Stomach (tissue), 4 donors: ENCODE results near the gene NUDT1.

Experiments used
- POLR2A ChIP-seq, 4 donors: fragments of 450-650 bp; IDR thresholded peaks; one replicate each; pipeline ENCODE4 v1.6.1; 2016; ENCODE audit warnings: antibody characterized with exemption in 4 of 4, control low read depth in 2 of 4, mild to moderate bottlenecking in 1 of 4, moderate library complexity in 1 of 4
- POLR2AphosphoS5 ChIP-seq, 3 donors: sonication (generic); formaldehyde crosslinking; IDR thresholded peaks; one replicate each; pipeline ENCODE4 v1.6.1; 2016; ENCODE audit warnings: antibody characterized with exemption in 3 of 3
- TF ChIP-seq, protein P1 (sequence below), 7 experiments: fragments of 450-650 bp in 4 of 7; fragments of 200-600 bp in 3 of 7; sonication (generic) in 3 of 7; IDR thresholded peaks; one replicate each; pipeline ENCODE4 v1.5.1; 2016 to 2019; ENCODE audit warnings: antibody characterized with exemption in 7 of 7, control low read depth in 2 of 7, mild to moderate bottlenecking in 1 of 7

DNA sequence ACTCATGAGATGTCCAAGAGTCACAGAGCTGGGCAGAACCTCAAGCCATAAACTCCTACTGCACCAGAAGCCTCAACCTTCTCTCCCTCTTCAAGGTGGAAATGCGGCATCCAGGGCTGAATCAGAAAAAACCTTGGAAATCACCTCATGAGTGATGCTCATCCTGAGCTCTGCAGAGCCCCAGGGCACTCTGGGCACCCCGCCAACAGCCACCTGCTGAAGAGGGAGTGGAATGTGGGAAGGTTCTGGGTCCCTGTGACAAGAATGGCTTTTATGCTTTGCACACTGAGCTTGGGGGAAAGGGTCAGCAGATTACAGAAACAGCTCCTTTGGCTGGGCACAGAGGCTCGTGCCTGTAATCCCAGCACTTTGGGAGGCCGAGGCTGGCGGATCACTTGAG is 18.8 kb downstream of the NUDT1 start:
- TF ChIP-seq, protein P1, sequence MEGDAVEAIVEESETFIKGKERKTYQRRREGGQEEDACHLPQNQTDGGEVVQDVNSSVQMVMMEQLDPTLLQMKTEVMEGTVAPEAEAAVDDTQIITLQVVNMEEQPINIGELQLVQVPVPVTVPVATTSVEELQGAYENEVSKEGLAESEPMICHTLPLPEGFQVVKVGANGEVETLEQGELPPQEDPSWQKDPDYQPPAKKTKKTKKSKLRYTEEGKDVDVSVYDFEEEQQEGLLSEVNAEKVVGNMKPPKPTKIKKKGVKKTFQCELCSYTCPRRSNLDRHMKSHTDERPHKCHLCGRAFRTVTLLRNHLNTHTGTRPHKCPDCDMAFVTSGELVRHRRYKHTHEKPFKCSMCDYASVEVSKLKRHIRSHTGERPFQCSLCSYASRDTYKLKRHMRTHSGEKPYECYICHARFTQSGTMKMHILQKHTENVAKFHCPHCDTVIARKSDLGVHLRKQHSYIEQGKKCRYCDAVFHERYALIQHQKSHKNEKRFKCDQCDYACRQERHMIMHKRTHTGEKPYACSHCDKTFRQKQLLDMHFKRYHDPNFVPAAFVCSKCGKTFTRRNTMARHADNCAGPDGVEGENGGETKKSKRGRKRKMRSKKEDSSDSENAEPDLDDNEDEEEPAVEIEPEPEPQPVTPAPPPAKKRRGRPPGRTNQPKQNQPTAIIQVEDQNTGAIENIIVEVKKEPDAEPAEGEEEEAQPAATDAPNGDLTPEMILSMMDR (IDR thresholded peaks at IDR 0.05), result no peak
- TF ChIP-seq POLR2A (IDR thresholded peaks at IDR 0.05) (no peak), POLR2AphosphoS5 (IDR thresholded peaks at IDR 0.05) (no peak)
